Mucosa of descending colon (tissue), 3 donors: ENCODE measurements around the gene ATP6V0B. TPM values are rescaled to one million over a fixed set of nuclear protein-coding genes. Genes with fewer than 3 reads are reported as not detected.

Experiments
- ATAC-seq: fragments of 200-7000 bp; cut with Tn5 transposase; one replicate; pipeline ENCODE4 v1.9.1; 2020; ENCODE audit warnings: mild to moderate bottlenecking, moderate library complexity
- DNase-seq, 3 donors: peaks; one replicate each; pipeline ENCODE4 v3.0.0-alpha.2; 2020
- H3K36me3 ChIP-seq: fragments of 200-600 bp; one replicate; pipeline ENCODE4 v1.8.0; 2021; ENCODE audit warnings: low read depth, mild to moderate bottlenecking
- H3K4me1 ChIP-seq: fragments of 200-600 bp; one replicate; pipeline ENCODE4 v1.8.0; 2021; ENCODE audit warnings: low read depth, mild to moderate bottlenecking
- H3K4me3 ChIP-seq: fragments of 200-600 bp; one replicate; pipeline ENCODE4 v1.8.0; 2021; ENCODE audit warnings: mild to moderate bottlenecking
- H3K9me3 ChIP-seq: fragments of 200-600 bp; one replicate; pipeline ENCODE4 v1.8.0; 2021; ENCODE audit warnings: mild to moderate bottlenecking
- CTCF ChIP-seq: fragments of 200-600 bp; IDR thresholded peaks from one replicate; pipeline ENCODE4 v1.8.0; 2022; ENCODE audit warnings: antibody characterized with exemption, mild to moderate bottlenecking
- intact Hi-C, 2 donors: fragments of 100-400 bp; cut with DNase I in 1 of 2; cut with micrococcal nuclease in 1 of 2; formaldehyde crosslinking; loops; one replicate each; pipeline versions ENCODE4 v1.11.0 to v1.11.1; 2022; cut with DNase I, micrococcal nuclease
- total RNA-seq, 3 donors: library from RNA; stranded (reverse); fragmentation: NEBNext Ultra II Directional in 2 of 3; extraction: Animal tissue kit (Norgen Biotek cat#: 25700) in 2 of 3; gene quantifications; one replicate each; pipeline versions ENCODE4 v1.2.1 to v1.2.4, GENCODE V29; 2021 to 2023
- donor health status: DM: no; HTN: no; CAD: no; lungs with moderate emphysema.
- donor health status: DM: no; HTN: no; CAD: no.
- donor health status: DM: no; HTN: yes; CAD: no.

ATP6V0B gene
- total RNA-seq, 3 donors from 2014 or later: 116 to 184 (median 158) TPM

GRCh38 chr1:43934986-43935324 lies 39.8 kb upstream of the ATP6V0B start:
- TF ChIP-seq CTCF: no peak
- H3K9me3 ChIP-seq: no peaks in the 10 kb centered on the region
- H3K4me1 ChIP-seq: peaks cover 20% of the 10 kb centered on the region
- H3K36me3 ChIP-seq: no peaks in the 10 kb centered on the region
- no peak overlapping the region for H3K4me3 ChIP-seq
- ATAC-seq (no peak), DNase-seq (no peak)
- intact Hi-C loops: loop anchor here (2.0 kb wide), 1 partner anchor 172 kb away; no protein-coding TSS in a partner anchor

- TF ChIP-seq CTCF: no peak
- ATAC-seq (peak; percentile 85), DNase-seq (peak; percentile 75 to 82 (median 80))
These were observed 38.9 kb upstream of the ATP6V0B start for GRCh38 chr1:43935711-43936427.

GRCh38 chr1:43936431-43937151 lies 38.2 kb upstream of the ATP6V0B start:
- peaks cover 20% of the 10 kb centered on the region for H3K4me1 ChIP-seq
- H3K4me3 ChIP-seq: peak overlapping the region; percentile 17
- peak; percentile 34 for ATAC-seq
- TF ChIP-seq CTCF: no peak
- intact Hi-C loops: no loop called here
- H3K36me3 ChIP-seq: no peaks in the 10 kb centered on the region
- H3K9me3 ChIP-seq: no peaks in the 10 kb centered on the region
- DNase-seq: peak; percentile 42 to 67 (median 59)

More at GRCh38 chr1:43935711-43936427, 38.9 kb upstream of the ATP6V0B start:
- intact Hi-C loops: loop anchor here (2.0 kb wide), 1 partner anchor 173 kb away; no protein-coding TSS in a partner anchor
- H3K9me3 ChIP-seq: no peaks in the 10 kb centered on the region
- peak overlapping the region; percentile 17 for H3K4me3 ChIP-seq
- H3K36me3 ChIP-seq: no peaks in the 10 kb centered on the region
- peaks cover 20% of the 10 kb centered on the region for H3K4me1 ChIP-seq

DNA sequence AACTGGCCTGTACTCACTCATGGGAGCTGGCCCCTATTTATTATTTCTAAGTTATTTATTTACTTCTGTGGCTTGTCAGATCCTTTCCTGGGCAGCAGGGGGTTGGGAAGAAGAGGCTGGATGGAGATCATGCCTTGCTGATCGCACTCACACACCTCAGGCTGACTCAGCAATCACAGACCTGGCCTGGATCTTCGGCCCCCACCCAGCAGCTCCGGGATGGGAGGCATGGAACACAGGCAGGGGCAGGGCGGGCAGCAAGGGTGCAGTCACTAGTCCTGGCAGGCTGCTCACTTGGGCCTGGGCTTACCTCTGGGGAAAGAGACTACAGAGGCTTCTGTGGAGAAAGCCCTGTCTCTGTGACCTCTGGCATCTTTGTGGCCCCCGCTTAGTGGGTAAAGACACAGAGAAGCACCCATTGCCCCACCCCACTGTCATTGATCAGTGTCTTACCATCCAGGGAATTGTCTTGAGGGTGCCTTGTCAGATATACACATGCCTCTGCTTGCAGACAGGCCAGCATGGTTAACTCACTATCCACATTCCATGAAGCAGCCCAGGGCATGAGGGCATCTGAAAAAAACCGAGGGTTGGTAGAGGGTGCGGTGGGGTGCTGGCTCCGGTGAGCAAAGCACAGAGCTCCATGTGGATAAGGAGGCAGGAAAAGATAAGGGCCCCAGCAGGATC lies 37.4 kb upstream of the ATP6V0B start:
- DNase-seq (no peak), ATAC-seq (no peak)
- TF ChIP-seq CTCF: no peak
- intact Hi-C loops: no loop called here
- Histone ChIP-seq H3K9me3 (no peaks in the 10 kb centered on the region), H3K4me3 (no peak overlapping the region), H3K4me1 (peaks cover 20% of the 10 kb centered on the region), H3K36me3 (no peaks in the 10 kb centered on the region)

- Histone ChIP-seq H3K4me1 (peaks cover 15% of the 10 kb centered on the region), H3K9me3 (no peaks in the 10 kb centered on the region), H3K4me3 (no peak overlapping the region), H3K36me3 (no peaks in the 10 kb centered on the region)
- TF ChIP-seq CTCF: no peak
- ATAC-seq (no peak), DNase-seq (no peak)
- intact Hi-C loops: no loop called here
These were observed 36.4 kb upstream of the ATP6V0B start for GRCh38 chr1:43938383-43938782.
